Thyroid gland (tissue), 4 donors: ENCODE measurements around the gene PER3. TPM values are rescaled to one million over a fixed set of nuclear protein-coding genes. Genes with fewer than 3 reads are reported as not detected.

Source experiments
- DNase-seq, 2 donors: peaks; one replicate each; pipeline ENCODE4 v3.0.0-alpha.2; 2019
- H3K27ac ChIP-seq, 3 donors: fragments of 200-600 bp; sonication (generic); 1 replicate in 2 of 3; 2 replicates in 1 of 3; pipeline ENCODE4 v1.5.1; 2016 to 2019; ENCODE audit warnings: mild to moderate bottlenecking in 1 of 3, moderate library complexity in 1 of 3
- H3K27me3 ChIP-seq: fragments of 200-600 bp; sonication (generic); one replicate; pipeline ENCODE4 v1.5.1; 2019
- H3K36me3 ChIP-seq, 2 donors: fragments of 200-600 bp; sonication (generic); one replicate each; pipeline ENCODE4 v1.5.1; 2016 to 2019
- H3K4me1 ChIP-seq, 2 donors: fragments of 200-600 bp; sonication (generic); one replicate each; pipeline ENCODE4 v1.5.1; 2017 to 2019
- H3K4me3 ChIP-seq, 3 donors: fragments of 200-600 bp; sonication (generic); replicated peaks in 1 of 3; 1 replicate in 2 of 3; 2 replicates in 1 of 3; pipeline ENCODE4 v1.5.1; 2016; ENCODE audit warnings: mild to moderate bottlenecking in 1 of 3
- H3K9me3 ChIP-seq: fragments of 200-600 bp; sonication (generic); one replicate; pipeline ENCODE4 v1.5.1; 2017
- POLR2A ChIP-seq, 2 donors: fragments of 450-650 bp; IDR thresholded peaks; one replicate each; pipeline ENCODE4 v1.6.1; 2017; ENCODE audit warnings: antibody characterized with exemption in 2 of 2, mild to moderate bottlenecking in 2 of 2, moderate library complexity in 1 of 2
- WGBS, 2 donors: methylation state at CpG; one replicate each; pipeline ENCODE4 v1.1.5; 2017; 5-methylcytosine and 5-hydroxymethylcytosine counted together
- intact Hi-C: fragments of 100-400 bp; cut with DNase I; formaldehyde crosslinking; loops from one replicate; pipeline ENCODE4 v1.15.1; 2023
- total RNA-seq, 4 donors: library from RNA; depleted of rRNA; stranded (reverse); fragments of >200 nt; gene quantifications; one replicate each; pipeline ENCODE4 v1.2.3, GENCODE V29; 2016
- TF ChIP-seq, protein P1 (sequence below), 6 experiments: fragments of 200-600 bp in 3 of 6; fragments of 450-650 bp in 3 of 6; sonication (generic) in 3 of 6; IDR thresholded peaks; one replicate each; pipeline ENCODE4 v1.5.1; 2016 to 2019; ENCODE audit warnings: antibody characterized with exemption in 6 of 6, mild to moderate bottlenecking in 2 of 6, inconsistent platforms in 1 of 6, moderate library complexity in 1 of 6

Gene PER3
- total RNA-seq, 4 donors from 2014 or later = 8.9 to 30.9 (median 20.9) TPM

DNA sequence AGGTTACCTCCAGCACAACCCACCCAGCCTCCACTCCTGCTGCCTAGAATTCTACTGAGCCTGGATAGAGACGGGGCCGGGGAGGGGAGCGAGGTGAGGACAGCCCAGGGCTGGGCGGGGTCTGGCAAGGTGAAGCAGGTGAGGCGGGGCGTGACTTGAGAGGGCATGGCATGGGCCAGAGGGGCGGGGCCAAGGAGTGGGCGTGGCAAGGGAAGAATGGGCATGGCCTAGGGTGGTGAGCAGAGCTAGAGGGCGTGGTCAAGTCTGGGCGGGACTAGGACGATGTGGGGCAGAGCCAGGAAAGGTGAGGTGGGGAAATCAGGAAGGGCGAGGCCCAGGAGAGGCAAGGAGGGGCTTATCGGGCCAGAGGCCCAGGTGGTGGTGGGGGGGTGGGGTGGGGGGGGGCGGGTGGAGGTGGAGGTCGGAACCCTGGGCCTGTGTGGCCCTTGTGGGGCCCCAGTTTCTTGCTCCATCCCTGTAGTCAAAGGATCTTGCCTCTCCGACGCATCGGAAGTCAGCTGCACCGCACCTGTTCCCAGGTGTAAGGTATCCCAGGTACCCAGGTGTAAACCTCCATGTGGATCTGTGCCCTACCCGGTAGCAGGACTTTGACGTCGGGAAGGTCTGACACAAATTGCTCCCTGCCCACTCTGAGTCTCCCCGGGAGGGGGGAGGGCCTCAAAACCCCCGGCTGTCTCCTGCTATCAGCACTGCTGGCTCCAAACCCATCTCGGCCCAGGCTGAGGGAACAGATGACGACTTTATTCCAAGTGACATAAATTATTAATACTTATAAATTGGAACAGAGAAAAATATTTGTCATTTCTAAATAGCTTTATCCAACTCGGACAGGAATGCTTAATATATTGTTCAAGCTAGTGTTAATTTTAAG is 101.7 kb downstream of the PER3 start:
- TF ChIP-seq, protein P1, sequence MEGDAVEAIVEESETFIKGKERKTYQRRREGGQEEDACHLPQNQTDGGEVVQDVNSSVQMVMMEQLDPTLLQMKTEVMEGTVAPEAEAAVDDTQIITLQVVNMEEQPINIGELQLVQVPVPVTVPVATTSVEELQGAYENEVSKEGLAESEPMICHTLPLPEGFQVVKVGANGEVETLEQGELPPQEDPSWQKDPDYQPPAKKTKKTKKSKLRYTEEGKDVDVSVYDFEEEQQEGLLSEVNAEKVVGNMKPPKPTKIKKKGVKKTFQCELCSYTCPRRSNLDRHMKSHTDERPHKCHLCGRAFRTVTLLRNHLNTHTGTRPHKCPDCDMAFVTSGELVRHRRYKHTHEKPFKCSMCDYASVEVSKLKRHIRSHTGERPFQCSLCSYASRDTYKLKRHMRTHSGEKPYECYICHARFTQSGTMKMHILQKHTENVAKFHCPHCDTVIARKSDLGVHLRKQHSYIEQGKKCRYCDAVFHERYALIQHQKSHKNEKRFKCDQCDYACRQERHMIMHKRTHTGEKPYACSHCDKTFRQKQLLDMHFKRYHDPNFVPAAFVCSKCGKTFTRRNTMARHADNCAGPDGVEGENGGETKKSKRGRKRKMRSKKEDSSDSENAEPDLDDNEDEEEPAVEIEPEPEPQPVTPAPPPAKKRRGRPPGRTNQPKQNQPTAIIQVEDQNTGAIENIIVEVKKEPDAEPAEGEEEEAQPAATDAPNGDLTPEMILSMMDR (IDR thresholded peaks at IDR 0.05) = no peak
- TF ChIP-seq POLR2A (IDR thresholded peaks at IDR 0.05) = no peak
- H3K4me1 ChIP-seq = no peaks in the 10 kb centered on the region
- H3K27me3 ChIP-seq = no peaks in the 10 kb centered on the region
- 27 to 49% methylated on average over 25 of the region's 27 CpGs for WGBS, 2 donors
- DNase-seq = peak; percentile 8 to 18
- H3K4me3 ChIP-seq = no peak overlapping the region
- H3K36me3 ChIP-seq = no peaks in the 10 kb centered on the region
- no peak overlapping the region for H3K27ac ChIP-seq
- no peaks in the 10 kb centered on the region for H3K9me3 ChIP-seq
- intact Hi-C loops = no loop called here

DNA sequence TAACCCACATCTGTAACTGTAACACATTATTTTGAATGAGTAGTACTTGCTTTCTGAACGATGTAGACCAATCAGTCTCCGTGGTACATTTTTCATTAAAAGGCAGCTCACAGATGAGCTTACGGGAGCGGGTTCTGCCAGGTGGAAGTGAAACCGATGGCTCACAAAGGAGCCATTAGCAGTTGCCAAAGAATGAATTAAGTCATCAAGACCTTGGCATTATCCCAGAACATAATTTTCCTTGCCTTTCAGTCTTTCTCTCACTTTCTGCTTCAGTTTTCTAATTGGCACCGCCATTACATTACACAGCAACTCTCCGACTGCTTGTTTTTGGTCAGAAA is 102.3 kb downstream of the PER3 start:
- H3K4me1 ChIP-seq = no peaks in the 10 kb centered on the region
- H3K9me3 ChIP-seq = no peaks in the 10 kb centered on the region
- H3K4me3 ChIP-seq = no peak overlapping the region
- intact Hi-C loops = no loop called here
- no peak for DNase-seq
- no peaks in the 10 kb centered on the region for H3K36me3 ChIP-seq
- WGBS, 2 donors = 71 to 76% methylated on average over 7 of the region's 7 CpGs
- TF ChIP-seq POLR2A (IDR thresholded peaks at IDR 0.05) = no peak
- TF ChIP-seq, protein P1 (IDR thresholded peaks at IDR 0.05) = no peak
- no peak overlapping the region for H3K27ac ChIP-seq
- no peaks in the 10 kb centered on the region for H3K27me3 ChIP-seq

DNA sequence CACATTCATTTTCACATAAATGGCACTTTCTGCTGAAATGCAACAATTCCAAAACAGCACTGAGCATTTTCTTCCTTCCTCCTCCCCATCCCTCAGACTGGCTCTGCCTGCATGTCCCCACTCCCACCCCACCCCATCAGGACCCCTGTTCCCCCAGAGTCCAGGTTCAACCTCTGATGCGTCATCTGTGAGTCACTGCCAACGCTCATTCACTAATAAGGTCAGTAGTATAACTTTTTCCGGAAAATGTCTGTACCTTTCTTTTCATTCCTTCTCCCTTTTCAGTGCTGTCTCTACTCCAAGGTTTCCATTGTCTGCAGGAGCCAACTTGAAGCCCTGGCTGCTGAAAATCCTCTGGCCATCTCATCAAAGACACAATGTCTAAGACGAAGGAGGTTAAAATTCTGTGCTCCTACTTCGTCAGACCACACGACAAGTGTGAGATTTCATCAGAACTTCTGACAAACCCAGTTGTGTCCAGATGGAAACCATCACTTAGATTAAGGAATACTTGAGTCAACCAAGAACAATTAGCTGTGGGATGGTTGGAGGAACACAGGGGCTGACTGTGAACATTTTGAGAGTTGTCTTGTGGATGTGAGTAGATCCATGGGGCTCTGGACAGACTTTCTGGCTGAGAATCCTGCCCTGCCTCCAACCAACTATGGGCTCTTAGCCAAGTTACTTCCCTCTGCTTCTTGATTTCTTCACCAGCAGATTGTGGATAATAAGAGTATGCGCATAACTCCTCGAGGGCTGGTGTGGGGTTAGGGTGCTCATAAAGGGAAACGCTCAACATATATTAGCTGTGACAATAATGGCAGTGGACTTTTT is 104.4 kb downstream of the PER3 start:
- 89 to 91% methylated on average over 9 of the region's 9 CpGs for WGBS, 2 donors
- H3K36me3 ChIP-seq = no peaks in the 10 kb centered on the region
- no peak overlapping the region for H3K27ac ChIP-seq
- TF ChIP-seq POLR2A (IDR thresholded peaks at IDR 0.05) = no peak
- no peaks in the 10 kb centered on the region for H3K27me3 ChIP-seq
- H3K4me3 ChIP-seq = no peak overlapping the region
- intact Hi-C loops = no loop called here
- H3K4me1 ChIP-seq = no peaks in the 10 kb centered on the region
- no peaks in the 10 kb centered on the region for H3K9me3 ChIP-seq
- DNase-seq = no peak

DNA sequence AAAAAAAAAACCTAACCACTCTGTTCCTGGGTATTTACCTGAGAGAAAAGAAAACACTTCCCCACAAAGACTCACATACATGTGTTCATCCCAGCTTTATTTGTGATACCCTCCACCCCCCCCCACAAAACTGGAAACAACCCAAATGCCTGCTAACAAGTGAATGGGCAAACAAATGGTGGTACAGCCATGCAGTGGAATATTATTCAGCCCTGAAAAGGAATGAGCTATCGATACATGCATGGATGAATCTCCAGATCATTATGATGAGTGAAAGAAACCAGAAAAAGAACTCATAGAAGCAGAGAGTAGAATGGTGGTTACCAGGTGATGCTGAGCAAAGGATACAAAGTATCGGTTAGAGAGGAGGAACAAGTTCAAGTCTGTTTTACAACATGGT is 106.8 kb downstream of the PER3 start:
- WGBS, 2 donors = 96 to 97% methylated on average over 2 of the region's 2 CpGs
- TF ChIP-seq, protein P1 (IDR thresholded peaks at IDR 0.05) = no peak
- no peak for TF ChIP-seq POLR2A (IDR thresholded peaks at IDR 0.05)
- intact Hi-C loops = no loop called here
- Histone ChIP-seq H3K9me3 (no peaks in the 10 kb centered on the region), H3K27ac (no peak overlapping the region), H3K4me3 (no peak overlapping the region), H3K36me3 (no peaks in the 10 kb centered on the region), H3K27me3 (no peaks in the 10 kb centered on the region), H3K4me1 (no peaks in the 10 kb centered on the region)
- no peak for DNase-seq

DNA sequence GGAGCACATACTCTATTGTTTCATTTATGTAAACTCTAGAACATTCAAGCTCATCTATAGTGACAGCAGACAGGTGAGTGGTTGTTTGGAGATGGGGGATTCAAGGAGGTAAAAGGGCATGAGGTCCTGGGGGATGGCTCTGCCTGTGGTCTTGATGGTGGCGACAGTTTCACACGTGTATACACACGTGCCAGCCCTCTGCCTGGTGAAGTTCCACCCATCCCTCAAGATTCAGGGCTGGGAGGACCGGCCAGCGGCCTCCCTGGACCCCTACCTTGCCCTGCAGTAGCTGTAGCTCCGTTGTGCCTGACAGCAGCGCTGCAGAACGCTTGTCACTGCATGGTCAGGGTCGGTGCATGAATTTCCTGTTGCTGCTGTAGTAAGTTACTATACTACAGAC is 107.7 kb downstream of the PER3 start:
- H3K9me3 ChIP-seq = no peaks in the 10 kb centered on the region
- intact Hi-C loops = no loop called here
- TF ChIP-seq, protein P1 (IDR thresholded peaks at IDR 0.05) = no peak
- no peak for TF ChIP-seq POLR2A (IDR thresholded peaks at IDR 0.05)
- no peak overlapping the region for H3K27ac ChIP-seq
- H3K27me3 ChIP-seq = no peaks in the 10 kb centered on the region
- H3K36me3 ChIP-seq = no peaks in the 10 kb centered on the region
- 59 to 64% methylated on average over 5 to 9 of the region's 9 CpGs for WGBS, 2 donors
- DNase-seq = no peak
- no peaks in the 10 kb centered on the region for H3K4me1 ChIP-seq
- H3K4me3 ChIP-seq = no peak overlapping the region
